T-cell (primary cell): ENCODE results near the gene CACNA1A. TPM values are rescaled to one million over a fixed set of nuclear protein-coding genes. Genes with fewer than 3 reads are reported as not detected.

ENCODE experiments used
- ATAC-seq, 4 experiments: fragments of 200-7000 bp in 3 of 4; fragments of 150-1000 bp in 1 of 4; cut with Tn5 transposase; replicated peaks in 1 of 4; 1 replicate in 3 of 4; 2 replicates in 1 of 4; pipeline ENCODE4 v1.10.0; 2021; ENCODE audit warnings: moderate library complexity in 3 of 4, mild to moderate bottlenecking in 2 of 4, moderate number of reproducible peaks in 1 of 4
- CTCF ChIA-PET, 2 donors: fragments of 300-600 bp; sonication (Branson Sonifier 250); formaldehyde crosslinking; loops; one replicate each; lab custom pipeline; 2022; ENCODE audit warnings: antibody characterized with exemption in 2 of 2; lab: Charles Lee
- POLR2A ChIA-PET, 2 donors: fragments of 300-600 bp; sonication (Branson Sonifier 250); formaldehyde crosslinking; loops; one replicate each; lab custom pipeline; 2022; ENCODE audit warnings: antibody characterized with exemption in 2 of 2; lab: Charles Lee
- DNase-seq, 35 experiments: peaks; one replicate each; pipeline versions ENCODE4 v3.0.0 to v3.0.0-alpha.2; 2013 to 2023
- H3K27ac ChIP-seq: one replicate; pipeline ENCODE4 v1.5.1; 2013; ENCODE audit warnings: low read length
- H3K27me3 ChIP-seq, 2 experiments: replicated peaks in 1 of 2; 1 replicate in 1 of 2; 2 replicates in 1 of 2; pipeline versions ENCODE4 v1.6.1 to v1.7.0; 2013; ENCODE audit warnings: low read length in 1 of 2, mixed read lengths in 1 of 2; ENCODE audit not compliant: control insufficient read depth in 2 of 2, insufficient read depth in 2 of 2; ENCODE audit errors: extremely low read depth in 1 of 2
- H3K36me3 ChIP-seq, 2 donors: 1 replicate in 1 of 2; 2 replicates in 1 of 2; pipeline versions ENCODE4 v1.6.1 to v1.7.0; 2013; ENCODE audit warnings: low read length in 1 of 2; ENCODE audit not compliant: control insufficient read depth in 2 of 2, insufficient read depth in 1 of 2; ENCODE audit errors: extremely low read depth in 1 of 2
- H3K4me1 ChIP-seq, 2 experiments: 1 replicate in 1 of 2; 2 replicates in 1 of 2; pipeline versions ENCODE4 v1.6.1 to v1.7.0; 2013; ENCODE audit warnings: low read length in 2 of 2, mixed read lengths in 1 of 2; ENCODE audit not compliant: insufficient read depth in 2 of 2, control insufficient read depth in 1 of 2; ENCODE audit errors: extremely low read depth in 1 of 2
- H3K4me3 ChIP-seq, 2 donors: 1 replicate in 1 of 2; 2 replicates in 1 of 2; pipeline versions ENCODE4 v1.5.1 to v1.7.0; 2013; ENCODE audit warnings: mild to moderate bottlenecking in 2 of 2, low read length in 1 of 2, moderate library complexity in 1 of 2; ENCODE audit not compliant: control insufficient read depth in 1 of 2; ENCODE audit errors: extremely low read depth in 1 of 2
- H3K9me3 ChIP-seq: 2 replicates; pipeline ENCODE4 v1.7.0; 2013
- H3K27ac Mint-ChIP-seq, 2 donors: one replicate each; pipeline ENCODE4 v1.8.0; 2020 to 2021; ENCODE audit warnings: mild to moderate bottlenecking in 2 of 2, mixed read lengths in 2 of 2
- H3K27me3 Mint-ChIP-seq, 2 donors: one replicate each; pipeline ENCODE4 v1.8.0; 2021 to 2022; ENCODE audit warnings: mixed read lengths in 2 of 2
- H3K36me3 Mint-ChIP-seq: one replicate; pipeline ENCODE4 v1.8.0; 2021; ENCODE audit warnings: mixed read lengths
- H3K4me1 Mint-ChIP-seq, 3 donors: one replicate each; pipeline ENCODE4 v1.8.0; 2020 to 2022; ENCODE audit warnings: mixed read lengths in 3 of 3, mild to moderate bottlenecking in 1 of 3
- H3K4me3 Mint-ChIP-seq, 3 donors: one replicate each; pipeline ENCODE4 v1.8.0; 2020 to 2022; ENCODE audit warnings: mild to moderate bottlenecking in 3 of 3, mixed read lengths in 3 of 3, moderate library complexity in 3 of 3
- H3K9me3 Mint-ChIP-seq, 3 donors: one replicate each; pipeline ENCODE4 v1.8.0; 2020 to 2022; ENCODE audit warnings: mixed read lengths in 3 of 3
- WGBS: methylation state at CpG from one replicate; pipeline ENCODE4 v1.1.5; 2013; ENCODE audit warnings: missing lambda C conversion rate; ENCODE audit not compliant: insufficient coverage; 5-methylcytosine and 5-hydroxymethylcytosine counted together
- total RNA-seq, 35 experiments: library from RNA in 6 of 35; stranded (reverse) in 6 of 35; fragments of 120-200 nt in 1 of 35; gene quantifications; one replicate each; pipeline versions ENCODE4 v1.2.1 to v1.2.4 and lab custom pipeline; 2013 to 2026

The CACNA1A gene
- total RNA-seq, 5 donors from 2014 or later (not counting 1 experiment from before 2014, with no cell fraction given) = 0.33 to 0.89 (median 0.51) TPM

DNA sequence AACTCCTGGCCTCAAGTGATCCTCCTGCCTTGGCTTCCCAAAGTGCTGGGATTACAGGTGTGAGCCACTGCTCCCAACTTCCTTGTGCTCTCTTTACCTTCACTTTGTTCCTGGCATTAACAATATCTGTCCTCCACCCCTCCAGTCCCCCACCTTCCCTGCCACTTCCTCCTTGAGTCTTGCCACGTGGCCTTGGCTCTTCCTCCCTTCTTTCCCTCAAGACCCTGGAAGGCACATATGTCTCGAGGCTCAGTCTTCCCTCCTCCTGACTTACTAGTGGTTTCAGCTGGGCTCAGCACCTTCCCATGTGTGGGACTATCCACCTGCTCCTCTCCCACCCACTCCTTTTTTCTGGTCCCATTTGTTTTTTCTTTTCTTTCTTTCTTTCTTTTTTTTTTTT is 285.4 kb downstream of the CACNA1A start:
- H3K9me3 ChIP-seq = no peaks in the 10 kb centered on the region
- DNase-seq = no peak
- peaks cover 0 to 12% of the 10 kb centered on the region in 2 experiments for H3K4me1 ChIP-seq
- no peak overlapping the region for H3K27ac ChIP-seq
- 22% methylated on average over 2 of the region's 2 CpGs for WGBS
- peaks cover under 1 to 11% of the 10 kb centered on the region in 2 donors for H3K27me3 Mint-ChIP-seq
- peaks cover 0 to 26% of the 10 kb centered on the region in 2 experiments for H3K27me3 ChIP-seq
- H3K36me3 ChIP-seq = no peaks in the 10 kb centered on the region
- ChIA-PET CTCF (no interaction called here), POLR2A (no interaction called here)
- H3K27ac Mint-ChIP-seq = peak overlapping the region in 1 of 2 donors; percentile 56
- no peak overlapping the region for H3K4me3 Mint-ChIP-seq
- H3K9me3 Mint-ChIP-seq = no peaks in the 10 kb centered on the region
- no peak for ATAC-seq
- H3K36me3 Mint-ChIP-seq = no peaks in the 10 kb centered on the region
- H3K4me3 ChIP-seq = no peak overlapping the region
- H3K4me1 Mint-ChIP-seq = peaks cover 9 to 15% (median 11%) of the 10 kb centered on the region in 3 donors

GRCh38 chr19:13215572-13216380 is 290.5 kb downstream of the CACNA1A start:
- ATAC-seq (peak; percentile 58 to 77 (median 74)), DNase-seq (peak in 9 of 35 experiments; percentile 9 to 58 (median 14))
- Histone ChIP-seq H3K4me3 (peak overlapping the region in 1 of 2 donors; percentile 47), H3K9me3 (no peaks in the 10 kb centered on the region), H3K27ac (peak overlapping the region; percentile 75), H3K4me1 (peaks cover 0 to 21% of the 10 kb centered on the region in 2 experiments), H3K36me3 (no peaks in the 10 kb centered on the region), H3K27me3 (no peaks in the 10 kb centered on the region)
- Mint-ChIP-seq H3K4me3 (peak overlapping the region; percentile 76 to 86 (median 84)), H3K27ac (peak overlapping the region; percentile 96 to 97), H3K36me3 (no peaks in the 10 kb centered on the region), H3K27me3 (no peaks in the 10 kb centered on the region), H3K4me1 (peaks cover 19 to 30% (median 27%) of the 10 kb centered on the region in 3 donors), H3K9me3 (no peaks in the 10 kb centered on the region)
- 28% methylated on average over 14 of the region's 19 CpGs for WGBS
- ChIA-PET POLR2A (interaction anchor here in 1 of 2 donors (1.0 kb wide), 1 partner anchor 63 kb away, joined by 3 read pairs; no protein-coding TSS in a partner anchor), CTCF (interaction anchor here in 1 of 2 donors (0.6 to 0.8 kb wide), 2 partner anchors 15 to 48 kb away, joined by 3 read pairs; no protein-coding TSS in a partner anchor)

GRCh38 chr19:13214036-13214730 is 292.1 kb downstream of the CACNA1A start:
- Mint-ChIP-seq H3K4me3 (no peak overlapping the region), H3K27ac (peak overlapping the region in 1 of 2 donors; percentile 10), H3K4me1 (peaks cover 20 to 31% (median 24%) of the 10 kb centered on the region in 3 donors), H3K27me3 (no peaks in the 10 kb centered on the region), H3K36me3 (no peaks in the 10 kb centered on the region), H3K9me3 (no peaks in the 10 kb centered on the region)
- ChIA-PET CTCF (interaction anchor here in 1 of 2 donors (0.6 kb wide), 1 partner anchor 1462 kb away, joined by 3 read pairs; no protein-coding TSS in a partner anchor), POLR2A (no interaction called here)
- Histone ChIP-seq H3K27me3 (no peaks in the 10 kb centered on the region), H3K27ac (no peak overlapping the region), H3K36me3 (no peaks in the 10 kb centered on the region), H3K9me3 (no peaks in the 10 kb centered on the region), H3K4me3 (no peak overlapping the region), H3K4me1 (peaks cover 0 to 26% of the 10 kb centered on the region in 2 experiments)
- WGBS = 94% methylated on average over 17 of the region's 19 CpGs
- DNase-seq = no peak
- ATAC-seq = no peak

GRCh38 chr19:13212759-13213330 is 293.4 kb downstream of the CACNA1A start:
- Histone ChIP-seq H3K36me3 (no peaks in the 10 kb centered on the region), H3K4me3 (no peak overlapping the region), H3K27me3 (no peaks in the 10 kb centered on the region), H3K9me3 (no peaks in the 10 kb centered on the region), H3K27ac (no peak overlapping the region), H3K4me1 (peaks cover 2 to 34% of the 10 kb centered on the region in 2 experiments)
- H3K36me3 Mint-ChIP-seq = no peaks in the 10 kb centered on the region
- H3K9me3 Mint-ChIP-seq = no peaks in the 10 kb centered on the region
- ATAC-seq (peak; percentile 44 to 63 (median 52)), DNase-seq (peak; percentile 37 to 88 (median 65))
- peak overlapping the region in 1 of 2 donors; percentile 36 for H3K27ac Mint-ChIP-seq
- ChIA-PET CTCF (interaction anchor here in 1 of 2 donors (0.6 to 0.7 kb wide), 3 partner anchors 21 to 530 kb away, joined by 3 read pairs; no protein-coding TSS in a partner anchor), POLR2A (no interaction called here)
- no peak overlapping the region for H3K4me3 Mint-ChIP-seq
- H3K27me3 Mint-ChIP-seq = no peaks in the 10 kb centered on the region
- H3K4me1 Mint-ChIP-seq = peaks cover 24 to 37% (median 30%) of the 10 kb centered on the region in 3 donors
- 60% methylated on average over 6 of the region's 7 CpGs for WGBS

DNA sequence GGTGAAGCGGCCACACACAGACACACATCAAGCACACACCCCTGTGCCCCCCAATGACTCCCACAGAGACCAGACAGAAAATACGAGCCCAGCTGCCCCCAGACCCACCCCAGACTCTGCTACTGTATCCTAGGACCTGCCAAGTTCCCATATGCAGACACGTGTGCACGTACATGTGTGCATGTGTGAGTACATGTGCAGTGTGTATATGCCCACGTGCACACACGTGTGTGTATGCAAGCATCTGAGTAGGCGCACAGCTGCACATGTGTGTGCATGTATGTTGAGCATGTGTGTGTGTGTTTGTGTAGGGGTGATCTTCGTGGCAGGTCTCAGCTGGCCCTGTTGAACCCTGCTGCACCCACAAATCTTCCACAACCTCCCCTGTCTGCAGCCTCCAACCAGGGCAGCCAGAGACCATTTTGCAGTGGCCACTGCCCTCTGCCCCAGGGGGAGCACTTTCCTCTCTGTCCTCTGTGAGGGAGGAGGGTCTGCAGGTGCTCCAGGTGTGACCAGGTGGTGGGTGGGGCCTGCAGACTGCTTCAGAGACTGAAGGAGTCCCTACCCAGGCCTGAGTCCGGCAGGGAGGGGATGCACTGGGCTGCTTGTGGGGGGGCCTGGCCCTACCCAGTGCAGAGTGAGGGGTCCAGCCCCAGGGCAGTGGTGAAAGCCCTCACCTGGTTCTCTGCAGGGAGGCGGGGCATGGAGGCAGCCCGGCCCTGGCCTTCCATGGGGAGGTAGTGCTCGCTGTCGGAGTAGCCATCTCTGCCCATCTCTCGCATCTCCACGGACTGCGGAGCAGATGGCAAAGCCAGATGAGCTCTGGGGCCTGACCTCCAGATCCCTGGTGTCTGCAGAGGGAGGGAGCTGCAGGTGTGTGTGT is 294.6 kb downstream of the CACNA1A start:
- Histone ChIP-seq H3K36me3 (no peaks in the 10 kb centered on the region), H3K27ac (no peak overlapping the region), H3K4me1 (peaks cover 2 to 34% of the 10 kb centered on the region in 2 experiments), H3K9me3 (no peaks in the 10 kb centered on the region), H3K27me3 (no peaks in the 10 kb centered on the region), H3K4me3 (no peak overlapping the region)
- ChIA-PET POLR2A (interaction anchor here in 1 of 2 donors (0.6 kb wide), 1 partner anchor 1324 kb away, joined by 3 read pairs; no protein-coding TSS in a partner anchor), CTCF (no interaction called here)
- no peak for ATAC-seq
- H3K9me3 Mint-ChIP-seq = no peaks in the 10 kb centered on the region
- no peak for DNase-seq
- peaks cover 22 to 35% (median 31%) of the 10 kb centered on the region in 3 donors for H3K4me1 Mint-ChIP-seq
- peak overlapping the region; percentile 23 to 61 for H3K27ac Mint-ChIP-seq
- H3K36me3 Mint-ChIP-seq = no peaks in the 10 kb centered on the region
- peak overlapping the region in 1 of 3 donors; percentile 24 for H3K4me3 Mint-ChIP-seq
- no peaks in the 10 kb centered on the region for H3K27me3 Mint-ChIP-seq
- WGBS = 92% methylated on average over 9 of the region's 16 CpGs
